ENCODE measurements around the gene STX11.

The STX11 gene

DNA sequence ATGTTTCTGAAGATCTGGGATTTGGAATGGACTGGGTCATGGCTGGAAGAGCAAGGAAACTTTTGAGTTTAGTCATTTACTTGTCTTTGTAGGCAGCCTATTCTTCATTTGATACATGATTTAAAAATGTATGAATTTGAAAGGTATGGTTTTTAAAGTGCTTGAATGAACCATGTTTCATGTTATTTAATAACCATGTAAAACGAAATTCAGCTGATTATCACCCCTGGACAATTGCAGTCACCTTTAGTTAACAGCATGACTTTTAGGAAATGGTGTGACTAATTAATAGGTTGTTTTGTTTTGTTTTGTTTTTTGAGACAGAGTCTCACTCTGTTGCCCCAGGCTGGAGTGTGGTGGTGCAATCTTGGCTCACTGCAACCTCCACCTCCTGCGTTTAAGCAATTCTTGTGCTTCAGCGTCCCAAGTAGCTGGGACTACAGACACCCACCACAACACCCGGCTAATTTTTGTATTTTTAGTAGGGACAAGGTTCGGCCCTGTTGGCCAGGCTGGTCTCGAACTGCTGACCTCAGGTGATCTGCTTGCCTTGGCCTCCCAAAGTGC, 2.1 kb downstream of the STX11 start:
- no peaks in the 10 kb centered on the region for H3K9me3 ChIP-seq (ENCODE audit: control insufficient read depth, insufficient read depth, low read length)
- H3K9ac ChIP-seq (ENCODE audit: low read depth, low read length): no peak overlapping the region
- no peaks in the 10 kb centered on the region for H3K36me3 ChIP-seq (ENCODE audit: insufficient read depth, low read length)
- peaks cover 4% of the 10 kb centered on the region; the same call in 1 of the 2 replicates for H3K4me1 ChIP-seq (ENCODE audit: insufficient read depth, low read length)

DNA sequence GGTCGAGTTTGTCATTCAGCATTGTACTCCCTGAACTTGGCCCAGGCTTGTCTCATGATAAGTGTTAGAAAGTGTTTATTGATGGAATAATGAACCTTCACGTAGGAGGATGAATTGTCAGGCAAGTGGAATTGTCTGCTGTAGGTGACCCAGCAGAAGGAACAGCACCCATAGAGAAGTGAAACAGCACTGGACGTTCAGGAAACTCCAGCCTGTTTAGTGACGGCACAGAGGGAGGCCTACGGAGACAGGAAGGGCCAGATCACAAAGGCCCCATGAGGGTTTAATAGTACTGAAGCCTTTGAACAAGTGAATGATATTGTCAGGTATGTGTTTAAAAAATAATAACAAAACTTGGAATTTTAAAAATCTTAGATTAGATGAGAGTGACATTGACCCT, 2.9 kb downstream of the STX11 start:
- Histone ChIP-seq H3K9me3 (ENCODE audit: control insufficient read depth, insufficient read depth, low read length) (no peaks in the 10 kb centered on the region), H3K36me3 (ENCODE audit: insufficient read depth, low read length) (no peaks in the 10 kb centered on the region), H3K4me1 (ENCODE audit: insufficient read depth, low read length) (peaks cover 12% of the 10 kb centered on the region), H3K9ac (ENCODE audit: low read depth, low read length) (no peak overlapping the region)

DNA sequence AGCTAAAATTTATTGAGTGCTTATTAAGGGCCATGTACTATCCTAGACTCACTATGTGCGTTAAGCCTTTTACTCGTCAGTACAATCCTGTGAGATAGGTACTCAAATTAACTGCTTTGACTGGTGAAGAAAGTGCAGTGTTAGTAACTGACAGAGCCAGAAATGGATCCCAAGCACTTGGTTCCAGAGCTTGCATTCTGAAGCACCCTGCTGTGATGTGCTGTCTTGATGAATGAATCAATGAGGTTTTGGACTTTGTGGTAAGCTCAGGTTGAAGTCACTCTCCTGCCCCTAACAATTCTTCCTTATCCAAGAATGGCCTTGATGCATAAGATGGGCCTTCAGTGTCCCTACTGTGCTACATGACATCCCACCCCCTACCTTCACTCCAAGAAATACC, 3.7 kb downstream of the STX11 start:
- Histone ChIP-seq H3K4me1 (ENCODE audit: insufficient read depth, low read length) (peaks cover 13% of the 10 kb centered on the region), H3K9ac (ENCODE audit: low read depth, low read length) (no peak overlapping the region), H3K9me3 (ENCODE audit: control insufficient read depth, insufficient read depth, low read length) (no peaks in the 10 kb centered on the region), H3K36me3 (ENCODE audit: insufficient read depth, low read length) (no peaks in the 10 kb centered on the region)

DNA sequence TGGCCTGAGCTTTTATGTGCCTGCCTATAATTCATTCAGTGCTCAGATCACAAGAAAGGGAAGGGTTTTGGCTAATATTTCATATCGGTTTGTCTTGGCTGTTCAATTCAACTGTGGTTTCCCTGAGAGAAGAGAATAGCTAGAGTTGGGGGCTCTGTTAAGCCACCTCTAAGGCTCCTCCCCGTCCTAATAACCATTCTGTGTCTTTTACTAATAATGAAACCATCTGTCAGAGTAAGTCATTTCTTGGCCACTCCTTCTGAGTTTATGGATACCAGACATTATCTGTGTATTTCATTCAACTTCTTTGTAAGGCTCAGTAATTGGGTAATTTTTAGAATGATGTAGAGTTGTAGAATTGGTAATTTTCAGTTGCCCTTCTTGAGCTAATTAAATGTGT, 5.2 kb downstream of the STX11 start:
- Histone ChIP-seq H3K36me3 (ENCODE audit: insufficient read depth, low read length) (no peaks in the 10 kb centered on the region), H3K9me3 (ENCODE audit: control insufficient read depth, insufficient read depth, low read length) (no peaks in the 10 kb centered on the region), H3K4me1 (ENCODE audit: insufficient read depth, low read length) (peaks cover 13% of the 10 kb centered on the region), H3K9ac (ENCODE audit: low read depth, low read length) (no peak overlapping the region)

DNA sequence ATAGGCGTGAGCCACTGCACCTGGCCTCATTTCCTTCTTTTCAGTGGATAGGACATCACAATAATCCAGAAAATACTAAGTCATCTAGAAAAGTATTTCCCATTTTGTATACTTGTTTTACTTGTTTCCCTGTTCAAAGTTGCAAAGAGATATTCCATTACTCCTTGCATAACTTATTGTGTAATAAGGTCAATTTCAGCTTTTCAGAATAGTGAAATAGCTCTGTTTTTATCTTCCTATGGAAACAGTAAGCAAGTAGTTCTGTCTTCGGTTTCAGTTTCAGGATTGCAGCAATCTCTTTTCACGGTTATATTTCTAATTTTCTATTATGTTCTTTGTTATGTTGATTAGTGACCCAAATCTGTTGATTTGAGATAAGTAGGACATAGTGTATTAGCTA, 6.0 kb downstream of the STX11 start:
- H3K9ac ChIP-seq (ENCODE audit: low read depth, low read length): no peak overlapping the region
- H3K9me3 ChIP-seq (ENCODE audit: control insufficient read depth, insufficient read depth, low read length): no peaks in the 10 kb centered on the region
- no peaks in the 10 kb centered on the region for H3K36me3 ChIP-seq (ENCODE audit: insufficient read depth, low read length)
- H3K4me1 ChIP-seq (ENCODE audit: insufficient read depth, low read length): peaks cover 13% of the 10 kb centered on the region

DNA sequence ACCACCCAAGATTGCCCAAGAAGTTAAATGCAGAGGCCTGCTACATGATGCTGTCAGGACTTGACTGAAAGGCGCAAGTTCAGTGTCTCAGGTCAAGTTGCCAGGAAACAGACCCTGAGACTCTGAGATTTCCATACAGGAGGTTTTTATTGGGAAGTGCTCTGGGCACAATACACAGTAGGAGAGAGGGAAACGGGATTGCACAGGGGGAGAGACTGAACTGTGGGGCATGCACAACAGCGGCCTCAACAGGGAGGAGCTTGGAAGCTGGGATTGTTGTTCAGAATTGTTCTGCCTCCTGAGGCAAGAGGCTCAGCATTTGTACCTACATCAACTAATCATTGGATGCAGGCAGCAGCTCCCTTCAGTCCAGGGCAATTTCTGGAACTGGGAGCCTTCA, 6.7 kb downstream of the STX11 start:
- no peaks in the 10 kb centered on the region for H3K36me3 ChIP-seq (ENCODE audit: insufficient read depth, low read length)
- no peak overlapping the region for H3K9ac ChIP-seq (ENCODE audit: low read depth, low read length)
- H3K9me3 ChIP-seq (ENCODE audit: control insufficient read depth, insufficient read depth, low read length): no peaks in the 10 kb centered on the region
- peaks cover 13% of the 10 kb centered on the region for H3K4me1 ChIP-seq (ENCODE audit: insufficient read depth, low read length)

DNA sequence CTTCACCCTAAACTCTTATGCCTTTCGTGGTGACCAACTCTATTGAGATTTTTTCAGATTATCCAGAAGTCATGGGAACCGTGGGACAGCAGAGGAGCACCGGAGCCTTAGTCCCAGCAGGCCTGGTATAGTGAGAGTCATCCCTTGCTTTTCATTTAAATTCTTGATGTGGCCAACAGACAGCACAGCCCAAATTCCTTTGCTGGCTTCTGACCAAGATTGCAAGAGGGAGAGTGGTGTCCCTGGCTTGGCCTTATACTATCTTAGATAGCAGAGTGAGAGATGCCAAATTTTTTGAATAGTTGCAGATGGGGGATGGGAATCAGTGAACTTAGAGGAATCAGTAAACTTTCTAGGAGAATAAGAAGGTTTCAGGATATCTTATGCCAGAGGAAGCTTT, 7.8 kb downstream of the STX11 start:
- peaks cover 13% of the 10 kb centered on the region for H3K4me1 ChIP-seq (ENCODE audit: insufficient read depth, low read length)
- H3K36me3 ChIP-seq (ENCODE audit: insufficient read depth, low read length): no peaks in the 10 kb centered on the region
- H3K9ac ChIP-seq (ENCODE audit: low read depth, low read length): no peak overlapping the region
- no peaks in the 10 kb centered on the region for H3K9me3 ChIP-seq (ENCODE audit: control insufficient read depth, insufficient read depth, low read length)

DNA sequence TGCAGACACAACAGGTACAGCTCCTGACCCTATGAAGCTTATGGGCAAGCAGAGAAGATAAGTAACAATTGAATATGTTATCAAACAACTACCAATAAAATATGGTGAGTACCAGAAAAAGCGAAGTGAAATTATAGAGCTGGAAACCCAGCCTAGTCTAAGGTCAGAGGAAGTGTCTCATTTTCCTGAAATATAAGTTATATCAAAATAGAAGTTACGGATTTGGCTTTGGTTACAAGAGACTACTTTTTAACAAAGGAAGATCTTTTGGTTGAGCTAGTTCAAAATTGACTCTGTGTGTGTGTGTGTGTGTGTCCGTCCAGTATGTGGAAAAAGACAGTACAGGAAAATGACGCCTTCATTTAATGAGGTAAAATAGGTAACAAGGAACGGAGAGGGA, 8.9 kb downstream of the STX11 start:
- H3K4me1 ChIP-seq (ENCODE audit: insufficient read depth, low read length): peaks cover 13% of the 10 kb centered on the region
- H3K36me3 ChIP-seq (ENCODE audit: insufficient read depth, low read length): no peaks in the 10 kb centered on the region
- H3K9ac ChIP-seq (ENCODE audit: low read depth, low read length): no peak overlapping the region
- H3K9me3 ChIP-seq (ENCODE audit: control insufficient read depth, insufficient read depth, low read length): no peaks in the 10 kb centered on the region

DNA sequence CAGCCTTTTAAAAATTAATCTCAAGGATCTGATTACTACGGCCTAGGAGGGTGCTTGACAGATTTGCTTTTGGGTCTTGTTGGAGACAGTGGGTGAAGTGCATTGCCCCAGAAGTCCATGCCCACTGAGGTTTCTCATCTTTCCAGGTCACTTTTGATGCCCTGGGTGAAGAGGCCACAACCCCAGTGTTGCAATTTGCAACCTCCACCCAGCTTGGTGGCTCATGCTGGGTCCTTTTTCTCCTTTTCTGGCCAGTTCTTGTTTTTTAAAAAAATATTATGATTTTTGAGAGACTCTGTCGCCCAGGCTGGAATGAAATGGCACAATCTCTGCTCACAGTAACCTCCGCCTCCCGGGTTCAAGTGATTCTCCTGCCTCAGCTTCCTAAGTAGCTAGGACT, 9.4 kb downstream of the STX11 start:
- Histone ChIP-seq H3K9ac (ENCODE audit: low read depth, low read length) (no peak overlapping the region), H3K4me1 (ENCODE audit: insufficient read depth, low read length) (peaks cover 13% of the 10 kb centered on the region), H3K9me3 (ENCODE audit: control insufficient read depth, insufficient read depth, low read length) (no peaks in the 10 kb centered on the region), H3K36me3 (ENCODE audit: insufficient read depth, low read length) (no peaks in the 10 kb centered on the region)

DNA sequence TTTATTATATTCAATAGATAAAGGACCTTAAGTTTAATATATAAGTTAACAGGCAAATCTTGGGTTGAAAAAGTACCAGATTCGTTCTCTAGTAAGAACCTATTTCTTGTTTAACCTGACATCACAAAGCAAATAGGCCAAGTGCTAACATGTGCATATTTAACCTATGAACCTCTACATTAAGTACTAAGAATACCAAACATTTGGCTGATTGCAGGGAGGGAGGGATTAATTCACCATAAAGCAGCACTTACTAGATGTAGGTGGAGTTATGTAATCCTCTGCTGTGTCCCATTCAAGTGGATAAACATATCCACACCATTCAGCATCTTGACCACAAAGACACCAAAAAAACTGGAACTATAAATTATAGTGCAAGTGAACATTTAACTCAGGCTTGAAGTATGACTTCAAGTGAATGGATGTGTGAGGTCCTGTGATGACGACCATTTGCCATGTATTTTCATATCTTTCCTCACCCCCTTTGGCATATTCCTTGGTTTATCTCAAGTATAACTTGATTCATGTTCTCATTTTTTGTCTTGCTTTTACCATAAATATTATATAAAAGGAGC, 10.2 kb downstream of the STX11 start:
- H3K36me3 ChIP-seq (ENCODE audit: insufficient read depth, low read length): no peaks in the 10 kb centered on the region
- no peaks in the 10 kb centered on the region for H3K9me3 ChIP-seq (ENCODE audit: control insufficient read depth, insufficient read depth, low read length)
- no peak overlapping the region for H3K9ac ChIP-seq (ENCODE audit: low read depth, low read length)
- peaks cover 13% of the 10 kb centered on the region for H3K4me1 ChIP-seq (ENCODE audit: insufficient read depth, low read length)

DNA sequence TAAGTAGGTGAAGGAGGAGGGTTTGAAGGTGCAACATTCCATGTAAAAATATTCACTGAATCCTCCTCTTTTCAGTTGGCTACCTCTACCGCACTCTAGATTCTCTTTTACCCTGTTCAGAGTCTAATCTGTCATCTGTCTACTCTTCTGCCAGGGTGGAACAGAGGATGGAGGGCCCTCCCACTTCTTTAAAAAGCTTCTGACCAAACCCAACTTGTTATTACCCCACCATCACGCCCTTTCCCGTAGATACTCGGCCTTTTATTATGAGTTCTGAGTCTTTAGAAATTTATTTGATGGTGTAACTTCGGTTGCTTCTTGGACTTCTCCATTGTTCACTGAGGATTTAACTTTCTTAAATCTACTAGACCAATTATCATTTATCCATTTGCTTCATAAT, 11.7 kb downstream of the STX11 start:
- no peaks in the 10 kb centered on the region for H3K36me3 ChIP-seq (ENCODE audit: insufficient read depth, low read length)
- H3K4me1 ChIP-seq (ENCODE audit: insufficient read depth, low read length): peaks cover 13% of the 10 kb centered on the region
- no peaks in the 10 kb centered on the region for H3K9me3 ChIP-seq (ENCODE audit: control insufficient read depth, insufficient read depth, low read length)
- no peak overlapping the region for H3K9ac ChIP-seq (ENCODE audit: low read depth, low read length)

DNA sequence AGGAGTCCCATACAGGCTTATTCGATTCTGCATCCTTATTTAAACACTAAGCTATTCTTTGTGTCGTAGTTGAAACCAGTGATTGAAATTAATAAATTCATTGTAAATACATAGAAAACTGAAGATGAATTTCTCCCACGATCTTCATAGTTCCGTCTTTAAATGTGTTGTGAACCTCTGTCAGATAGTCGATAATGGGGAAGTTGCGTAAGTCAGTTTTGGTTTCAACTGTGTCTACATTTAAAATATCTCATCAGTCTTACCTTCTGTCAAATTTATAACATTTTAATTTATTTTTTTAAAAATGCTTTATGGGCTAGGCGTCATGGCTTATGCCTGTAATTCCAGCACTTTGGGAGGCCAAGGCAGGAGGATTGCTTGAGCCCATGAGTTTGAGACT, 12.7 kb downstream of the STX11 start:
- no peak overlapping the region for H3K9ac ChIP-seq (ENCODE audit: low read depth, low read length)
- no peaks in the 10 kb centered on the region for H3K9me3 ChIP-seq (ENCODE audit: control insufficient read depth, insufficient read depth, low read length)
- H3K4me1 ChIP-seq (ENCODE audit: insufficient read depth, low read length): peaks cover 4% of the 10 kb centered on the region; the same call in 1 of the 2 replicates
- H3K36me3 ChIP-seq (ENCODE audit: insufficient read depth, low read length): no peaks in the 10 kb centered on the region

DNA sequence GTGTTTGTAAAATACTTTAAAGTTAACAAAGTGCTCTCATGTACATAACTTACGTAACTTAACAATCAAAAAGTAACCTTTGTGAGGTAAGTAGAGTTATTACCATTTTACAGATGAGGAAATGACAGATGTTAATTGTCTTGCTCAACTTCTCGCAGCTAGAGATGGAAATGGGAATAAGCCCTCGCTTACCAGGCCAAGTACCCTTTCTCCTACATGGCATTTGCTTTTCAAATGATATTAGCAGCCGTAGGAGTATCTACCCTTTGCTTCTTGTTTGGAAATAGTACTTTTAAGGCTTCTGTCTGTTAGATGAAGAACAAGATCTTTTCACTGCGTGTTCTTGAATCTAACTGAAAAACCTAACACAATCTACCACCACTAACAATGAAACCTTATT, 15.5 kb downstream of the STX11 start:
- Histone ChIP-seq H3K4me1 (ENCODE audit: insufficient read depth, low read length) (no peaks in the 10 kb centered on the region), H3K9me3 (ENCODE audit: control insufficient read depth, insufficient read depth, low read length) (no peaks in the 10 kb centered on the region), H3K9ac (ENCODE audit: low read depth, low read length) (no peak overlapping the region), H3K36me3 (ENCODE audit: insufficient read depth, low read length) (no peaks in the 10 kb centered on the region)

DNA sequence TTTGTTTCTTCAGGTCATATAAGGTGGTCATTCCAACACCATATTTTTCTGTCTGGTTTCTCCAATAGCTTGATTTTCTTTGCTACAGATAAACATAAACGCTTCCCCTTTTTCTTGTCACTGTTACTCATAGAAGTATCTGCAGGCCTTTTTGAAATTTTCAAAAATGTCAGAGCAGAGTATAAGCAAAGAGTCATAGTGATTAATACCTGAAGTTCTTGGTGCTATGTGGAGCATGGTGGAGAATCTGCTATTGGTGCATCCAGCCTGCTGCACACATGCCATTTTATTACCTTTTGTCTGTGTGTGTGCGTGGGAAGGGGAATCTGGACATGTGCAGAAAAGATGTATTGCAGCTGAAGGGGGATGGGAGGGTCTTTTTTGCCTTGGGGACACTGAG, 19.7 kb downstream of the STX11 start:
- Histone ChIP-seq H3K9me3 (ENCODE audit: control insufficient read depth, insufficient read depth, low read length) (no peaks in the 10 kb centered on the region), H3K36me3 (ENCODE audit: insufficient read depth, low read length) (no peaks in the 10 kb centered on the region), H3K9ac (ENCODE audit: low read depth, low read length) (no peak overlapping the region), H3K4me1 (ENCODE audit: insufficient read depth, low read length) (no peaks in the 10 kb centered on the region)

DNA sequence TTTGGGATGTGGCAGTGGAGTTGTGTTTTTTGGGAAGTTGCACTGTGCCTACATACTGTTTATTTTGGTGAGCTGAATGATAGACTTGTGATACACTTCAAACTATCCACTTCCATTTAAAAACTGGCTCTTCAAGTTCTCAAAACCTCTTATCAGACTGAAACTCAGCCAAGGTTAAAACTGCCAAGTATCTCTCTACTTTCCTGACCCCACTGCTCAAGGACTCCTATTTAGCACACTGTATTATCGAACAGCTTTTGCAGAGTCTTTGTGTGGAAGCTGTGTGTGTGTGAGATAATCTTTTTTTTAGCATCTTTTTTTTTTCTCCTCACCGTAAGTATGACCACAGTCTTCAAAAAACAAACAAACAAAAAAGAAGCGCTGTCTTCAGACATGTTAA, 21.1 kb downstream of the STX11 start:
- no peak overlapping the region for H3K9ac ChIP-seq (ENCODE audit: low read depth, low read length)

DNA sequence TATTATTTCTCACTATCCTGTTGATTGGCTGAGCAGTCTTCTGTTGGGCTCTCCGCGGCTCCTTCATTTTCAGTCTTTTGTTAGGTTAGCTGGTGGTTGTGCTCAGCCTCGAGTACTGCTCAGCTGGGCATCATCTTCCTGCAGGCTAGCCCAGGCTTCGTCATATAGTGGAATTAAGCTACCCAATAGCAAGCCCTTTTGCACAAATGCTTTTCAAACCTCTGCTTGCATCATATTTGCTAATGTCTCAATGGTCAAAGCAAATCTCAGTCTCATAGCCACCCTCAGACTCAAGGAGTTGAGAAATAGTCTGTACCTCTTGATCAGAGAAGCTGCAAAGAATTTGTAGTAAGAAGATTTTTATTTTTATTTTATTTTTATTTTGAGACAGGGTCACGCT, 23.7 kb downstream of the STX11 start:
- no peaks in the 10 kb centered on the region for H3K4me1 ChIP-seq (ENCODE audit: insufficient read depth, low read length)
- H3K36me3 ChIP-seq (ENCODE audit: insufficient read depth, low read length): no peaks in the 10 kb centered on the region
- H3K9ac ChIP-seq (ENCODE audit: low read depth, low read length): no peak overlapping the region
- no peaks in the 10 kb centered on the region for H3K9me3 ChIP-seq (ENCODE audit: control insufficient read depth, insufficient read depth, low read length)

More for the DNA sequence above, 21.1 kb downstream of the STX11 start:
- Histone ChIP-seq H3K36me3 (ENCODE audit: insufficient read depth, low read length) (no peaks in the 10 kb centered on the region), H3K9me3 (ENCODE audit: control insufficient read depth, insufficient read depth, low read length) (no peaks in the 10 kb centered on the region), H3K4me1 (ENCODE audit: insufficient read depth, low read length) (no peaks in the 10 kb centered on the region)
